ENCODE results near the gene TPM4. TPM values are rescaled to one million over a fixed set of nuclear protein-coding genes. Genes with fewer than 3 reads are reported as not detected.

Gene TPM4
- total and polyA plus RNA-seq, 2 of the 8 experiments (the other 6 are each of a cell fraction or from before 2014, with no cell fraction given), result 160 to 359 TPM

DNA sequence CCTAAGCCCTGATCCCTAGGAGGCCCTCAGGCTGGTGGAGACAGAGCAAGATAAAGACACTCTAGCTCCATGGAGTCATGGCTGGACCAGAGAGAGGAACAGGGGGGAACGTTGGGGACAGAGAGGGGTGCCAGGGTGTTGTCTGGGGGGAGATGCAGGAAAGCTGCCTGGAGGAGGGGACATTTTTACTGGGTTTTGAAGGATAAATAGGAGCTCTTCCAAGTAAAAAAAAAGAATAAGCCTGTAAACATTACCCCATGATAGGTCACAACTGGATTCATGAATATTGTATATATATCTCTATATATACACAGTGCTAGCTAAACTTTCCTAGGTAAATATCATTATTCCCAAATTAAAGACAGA is 67.9 kb downstream of the TPM4 start (continued):
- no peak for TF ChIP-seq ATF2 (IDR thresholded peaks at IDR 0.05; ENCODE audit: low read length)
- TF ChIP-seq POLR2AphosphoS5 (IDR thresholded peaks at IDR 0.05; ENCODE audit: low read depth, low read length), result no peak
- TF ChIP-seq BRCA1 (IDR thresholded peaks at IDR 0.05; ENCODE audit: low read depth, low read length), result no peak
- no peak for TF ChIP-seq GABPA (IDR thresholded peaks at IDR 0.05; ENCODE audit: borderline replicate concordance, insufficient read depth, low read length)
- no peak for TF ChIP-seq HDAC2 (IDR thresholded peaks at IDR 0.05; ENCODE audit: borderline replicate concordance in 1 of 2, low read depth in 2 of 2, low read length in 2 of 2)
- TF ChIP-seq POU5F1 (IDR thresholded peaks at IDR 0.05; ENCODE audit: low read depth, low read length), result no peak
- TF ChIP-seq TAF1 (IDR thresholded peaks at IDR 0.05; ENCODE audit: low read depth, low read length), result no peak
- no peak for TF ChIP-seq JUN (IDR thresholded peaks at IDR 0.05; ENCODE audit: low read depth, low read length)
